HG03342 (cell line): Measurements from ENCODE around the gene IL17RC.
"Not testable (repeated sequence)": the region's sequence is repeated elsewhere in the genome, so short reads cannot be mapped to it uniquely, and the experiment has no call there.

Experiments
- ATAC-seq: cut with Tn5 transposase; IDR thresholded peaks from one replicate; pipeline ENCODE4 v1.9.1; 2021; ENCODE audit warnings: mild to moderate bottlenecking, moderate library complexity; ENCODE audit not compliant: unreplicated experiment

The IL17RC gene

GRCh38 chr3:9916734-9917680 lies at the start of gene IL17RC:
Gene IL17RC, plus strand, starts transcription at chr3:9917098. Its CDS starts 218 bp downstream, at chr3:9917316.
- no peak for ATAC-seq

GRCh38 chr3:9867106-9867505 lies 49.8 kb upstream of the IL17RC start:
- no peak for ATAC-seq

- ATAC-seq, result no peak
These were observed 46.9 kb upstream of the IL17RC start for GRCh38 chr3:9869955-9870354.

GRCh38 chr3:9870978-9871377 lies 45.9 kb upstream of the IL17RC start:
- no peak for ATAC-seq

GRCh38 chr3:9872067-9872466 lies 44.8 kb upstream of the IL17RC start:
- ATAC-seq, result not testable (repeated sequence)

- no peak for ATAC-seq
These were observed 41.5 kb upstream of the IL17RC start for GRCh38 chr3:9875448-9875847.

GRCh38 chr3:9876255-9876654 lies 40.6 kb upstream of the IL17RC start:
- ATAC-seq, result not testable (repeated sequence)

- ATAC-seq, result no peak
These were observed 39.9 kb upstream of the IL17RC start for GRCh38 chr3:9876991-9877390.

GRCh38 chr3:9878700-9879099 lies 38.2 kb upstream of the IL17RC start:
- no peak for ATAC-seq

GRCh38 chr3:9879830-9880549 lies 36.9 kb upstream of the IL17RC start, which contains the start of gene CIDEC:
Gene CIDEC, minus strand, starts transcription at chr3:9880253. Its CDS starts 1,767 bp downstream, at chr3:9878486.
- no peak for ATAC-seq

GRCh38 chr3:9881441-9881840 lies 35.5 kb upstream of the IL17RC start:
- no peak for ATAC-seq

GRCh38 chr3:9883706-9884554 lies 33.0 kb upstream of the IL17RC start:
- no peak for ATAC-seq

GRCh38 chr3:9884555-9885165 lies 32.2 kb upstream of the IL17RC start:
- no peak for ATAC-seq

- ATAC-seq, result no peak
These were observed 30.6 kb upstream of the IL17RC start for GRCh38 chr3:9886328-9886727.

GRCh38 chr3:9887480-9887879 lies 29.4 kb upstream of the IL17RC start:
- no peak for ATAC-seq

- no peak for ATAC-seq
These were observed 28.4 kb upstream of the IL17RC start for GRCh38 chr3:9888540-9888939.

- no peak for ATAC-seq
These were observed 27.5 kb upstream of the IL17RC start for GRCh38 chr3:9889405-9889804.

GRCh38 chr3:9890249-9891071 lies 26.4 kb upstream of the IL17RC start, which contains the start of gene JAGN1:
Gene JAGN1, plus strand, starts transcription at chr3:9890610. Its CDS starts 113 bp downstream, at chr3:9890723.
- ATAC-seq, result peak; percentile 76

GRCh38 chr3:9891072-9891622 lies 25.8 kb upstream of the IL17RC start:
- ATAC-seq, result no peak
